GM19023 (cell line): Measurements from ENCODE around the gene ZNF70.

Experiments used
- ATAC-seq: cut with Tn5 transposase; IDR thresholded peaks from one replicate; pipeline ENCODE4 v1.9.1; 2021; ENCODE audit warnings: mild to moderate bottlenecking, moderate library complexity; ENCODE audit not compliant: unreplicated experiment

The ZNF70 gene

GRCh38 chr22:23779731-23780130 lies 28.8 kb upstream of the ZNF70 start:
- no peak for ATAC-seq

- ATAC-seq = no peak
These were observed 28.2 kb upstream of the ZNF70 start for GRCh38 chr22:23779083-23779482.

- no peak for ATAC-seq
These were observed 27.6 kb upstream of the ZNF70 start for GRCh38 chr22:23778577-23778900.

GRCh38 chr22:23777776-23778576 lies 27.1 kb upstream of the ZNF70 start:
- no peak for ATAC-seq

- ATAC-seq = no peak
These were observed 25.0 kb upstream of the ZNF70 start for GRCh38 chr22:23775779-23776375.

- ATAC-seq = no peak
These were observed 24.1 kb upstream of the ZNF70 start for GRCh38 chr22:23774922-23775436.

GRCh38 chr22:23774114-23774921 lies 23.4 kb upstream of the ZNF70 start:
- ATAC-seq = no peak

- no peak for ATAC-seq
These were observed 22.7 kb upstream of the ZNF70 start for GRCh38 chr22:23773483-23774113.

- ATAC-seq = no peak
These were observed 21.9 kb upstream of the ZNF70 start, which contains the start of gene MMP11 for GRCh38 chr22:23772649-23773473. Gene MMP11, plus strand, starts transcription at chr22:23772849. Its CDS starts 22 bp downstream, at chr22:23772871.

- ATAC-seq = no peak
These were observed 21.4 kb upstream of the ZNF70 start for GRCh38 chr22:23772315-23772648.

GRCh38 chr22:23769321-23769965 lies 18.5 kb upstream of the ZNF70 start:
- ATAC-seq = no peak

- ATAC-seq = peak; percentile 48
These were observed 17.0 kb upstream of the ZNF70 start, which contains the start of gene CHCHD10 for GRCh38 chr22:23767673-23768548. Gene CHCHD10, minus strand, starts transcription at chr22:23767972. Its CDS starts 98 bp downstream, at chr22:23767874.

- no peak for ATAC-seq
These were observed 16.4 kb upstream of the ZNF70 start for GRCh38 chr22:23767303-23767672.

- ATAC-seq = no peak
These were observed 14.3 kb upstream of the ZNF70 start for GRCh38 chr22:23764899-23765881.

- no peak for ATAC-seq
These were observed 13.0 kb upstream of the ZNF70 start for GRCh38 chr22:23763954-23764353.

- ATAC-seq = no peak
These were observed 12.7 kb upstream of the ZNF70 start for GRCh38 chr22:23763579-23763945.

- ATAC-seq = no peak
These were observed 12.1 kb upstream of the ZNF70 start, which contains the start of gene C22orf15 for GRCh38 chr22:23762842-23763578. Gene C22orf15, plus strand, starts transcription at chr22:23762990. Its CDS starts 317 bp downstream, at chr22:23763307.
